Suppressor macrophage treated with lipopolysaccharide for 4 hours (primary cell): ENCODE measurements around the gene PRM2.
"Not testable (repeated sequence)": the region's sequence is repeated elsewhere in the genome, so short reads cannot be mapped to it uniquely, and the experiment has no call there.

Experiments used
- DNase-seq: peaks from one replicate; pipeline ENCODE4 v3.0.0-alpha.2; 2020

The PRM2 gene

GRCh38 chr16:11306997-11307638 is 30.8 kb upstream of the PRM2 start:
- peak; percentile 91 for DNase-seq

DNA sequence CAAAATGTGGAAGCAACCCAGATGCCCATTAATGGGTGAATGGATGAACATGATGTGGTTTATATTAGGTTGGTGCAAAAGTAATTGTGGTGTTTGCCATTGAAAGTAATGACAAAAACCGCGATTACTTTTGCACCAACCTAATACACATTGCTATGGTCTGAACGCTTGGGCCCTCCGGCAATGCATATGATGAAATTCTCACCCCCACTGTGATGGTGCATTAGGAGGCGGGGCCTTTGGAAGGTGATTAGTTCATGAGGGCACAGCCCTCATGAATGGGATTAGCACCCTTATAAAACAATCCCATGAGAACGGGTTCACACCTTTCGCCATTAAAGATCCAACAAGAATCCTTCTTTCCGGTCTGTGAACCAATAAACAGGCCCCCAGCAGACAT is 30.1 kb upstream of the PRM2 start:
- DNase-seq, result no peak

GRCh38 chr16:11303405-11304138 is 27.3 kb upstream of the PRM2 start:
- DNase-seq, result no peak

DNA sequence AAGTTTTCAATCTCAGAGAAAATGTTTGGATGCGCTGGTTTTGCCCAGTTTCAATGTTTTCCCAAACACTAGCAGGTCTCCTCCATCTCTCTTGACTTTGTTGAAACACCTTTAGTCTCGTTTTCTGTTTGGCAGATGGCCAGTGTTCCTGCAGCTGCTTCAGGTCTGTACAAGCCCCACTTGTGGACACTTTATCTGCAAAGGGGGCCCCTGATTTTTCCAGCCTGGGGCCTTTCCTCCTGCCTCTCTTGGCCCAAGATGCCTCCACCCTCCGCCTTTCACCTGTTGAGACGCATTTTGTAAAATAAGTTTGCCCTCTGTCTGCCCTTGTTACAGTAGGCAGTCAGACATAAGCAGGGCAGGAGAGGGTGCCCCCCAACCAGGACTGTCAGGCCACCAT is 26.7 kb upstream of the PRM2 start:
- DNase-seq, result no peak

DNA sequence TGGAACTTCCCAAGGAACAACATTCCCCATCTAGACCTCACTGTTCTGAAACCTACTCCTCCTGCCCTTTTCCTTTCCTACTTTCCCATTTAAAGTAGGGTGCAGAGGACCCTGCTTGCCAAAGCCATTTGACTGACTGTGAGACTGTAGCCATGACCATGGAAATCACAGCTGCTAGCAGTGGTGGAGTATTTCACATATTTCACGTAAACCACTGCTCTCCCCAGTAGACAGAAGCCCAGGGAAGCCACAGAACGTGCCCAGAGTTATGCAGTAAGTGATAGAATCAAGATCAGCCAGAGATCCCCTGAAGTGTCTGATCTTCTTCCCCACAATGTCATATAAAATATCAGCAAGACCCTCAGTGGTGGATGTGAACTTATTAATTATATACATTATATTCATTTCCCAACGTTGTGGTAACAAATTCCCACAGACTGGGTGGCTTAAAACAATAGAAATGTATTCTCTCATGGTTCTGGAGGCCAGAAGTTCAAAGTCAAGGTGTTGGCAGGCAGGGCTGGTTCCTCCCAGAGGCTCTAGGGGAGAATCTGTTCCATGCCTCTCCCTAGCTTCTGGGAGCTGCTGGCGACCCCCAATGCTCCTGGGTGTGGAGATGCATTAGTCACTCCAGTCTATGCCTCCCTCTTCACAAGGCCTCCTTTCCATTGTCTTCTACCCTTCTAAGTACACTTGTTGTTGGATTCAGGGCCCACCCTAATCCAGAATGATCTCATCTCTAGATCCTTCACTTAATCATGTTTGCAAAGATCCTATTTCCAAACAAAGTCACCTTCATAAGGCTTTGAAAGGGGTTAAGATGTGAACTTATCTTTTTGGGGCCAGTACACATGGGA is 25.6 kb upstream of the PRM2 start:
- DNase-seq, result no peak

DNA sequence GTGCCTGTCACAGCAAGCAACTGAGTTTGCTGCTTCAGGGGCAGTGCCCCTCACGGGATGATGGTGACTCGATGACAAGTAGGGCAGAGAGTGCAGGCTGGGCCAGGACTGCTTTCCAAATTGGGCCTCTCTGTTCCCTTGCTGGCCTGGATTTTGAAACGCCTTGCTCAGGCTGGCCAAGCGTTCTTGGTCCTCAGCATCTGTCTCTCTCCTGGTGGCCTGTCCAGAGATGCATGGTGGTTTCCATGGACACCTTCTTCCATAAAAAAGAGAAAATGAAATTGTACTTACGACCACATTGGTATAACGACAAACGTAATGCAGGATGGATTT is 24.2 kb upstream of the PRM2 start:
- no peak for DNase-seq

GRCh38 chr16:11299865-11300559 is 23.7 kb upstream of the PRM2 start:
- DNase-seq, result no peak

DNA sequence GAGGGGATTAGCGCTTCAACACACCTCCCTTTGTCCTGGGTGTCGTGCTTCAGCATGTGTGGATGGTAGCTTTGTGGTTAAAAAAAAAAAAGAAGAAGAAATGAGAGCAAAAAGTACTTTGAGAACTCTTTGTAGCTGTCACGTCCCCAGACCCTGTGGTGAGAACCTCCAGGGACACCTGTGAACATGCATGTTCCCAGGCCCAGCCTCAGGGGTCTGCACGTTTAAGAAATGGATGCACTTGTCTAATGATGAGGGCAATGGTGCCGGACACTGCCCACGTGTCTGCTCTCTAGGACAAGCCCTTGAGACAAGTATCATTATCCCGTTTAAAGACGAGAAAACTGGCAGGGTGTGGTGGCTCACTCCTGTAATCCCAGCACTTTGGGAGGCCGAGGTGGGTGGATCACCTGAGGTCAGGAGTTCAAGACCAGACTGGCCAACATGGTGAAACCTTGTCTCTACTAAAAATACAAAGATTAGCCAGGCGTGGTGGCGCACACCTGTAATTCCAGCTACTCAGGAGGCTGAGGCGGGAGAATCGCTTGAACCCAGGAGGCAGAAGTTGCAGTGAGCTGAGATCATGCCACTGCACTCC is 22.8 kb upstream of the PRM2 start:
- DNase-seq, result not testable (repeated sequence)

DNA sequence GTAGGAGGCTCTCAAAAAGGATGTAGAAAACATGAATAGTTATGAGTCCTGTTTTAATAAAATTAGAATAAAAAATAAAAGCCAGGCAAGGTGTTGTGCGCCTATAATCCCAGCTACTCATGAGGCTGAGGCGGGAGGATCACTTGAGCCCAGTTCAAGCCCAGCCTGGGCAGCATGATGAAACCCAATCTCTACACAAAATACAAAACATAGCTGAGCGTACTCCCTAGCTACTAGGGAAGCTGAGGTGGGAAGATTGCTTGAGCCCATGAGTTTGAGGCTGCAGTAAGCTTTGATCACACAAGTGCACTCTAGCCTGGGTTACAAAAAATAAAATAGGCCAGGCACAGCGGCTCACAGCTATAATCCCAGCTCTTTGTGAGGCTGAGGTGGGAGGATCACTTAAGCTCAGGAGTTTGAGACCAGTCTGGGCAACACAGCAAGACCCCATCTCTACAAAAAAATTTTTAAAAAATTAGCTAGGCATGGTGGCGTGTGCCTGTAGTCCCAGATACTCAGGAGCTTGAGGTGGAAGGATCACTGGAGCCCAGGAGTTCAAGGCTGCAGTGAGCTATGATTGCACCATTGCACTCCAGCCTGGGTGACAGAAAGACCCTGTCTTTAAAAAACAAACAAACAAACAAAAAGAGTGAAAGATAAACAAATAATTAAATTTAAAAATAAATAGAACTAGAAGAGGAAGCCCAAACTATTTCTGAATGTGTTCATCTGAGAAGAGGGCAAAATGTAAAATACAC is 22.0 kb upstream of the PRM2 start:
- no peak for DNase-seq

GRCh38 chr16:11297492-11298142 is 21.3 kb upstream of the PRM2 start:
- peak; percentile 82 for DNase-seq

DNA sequence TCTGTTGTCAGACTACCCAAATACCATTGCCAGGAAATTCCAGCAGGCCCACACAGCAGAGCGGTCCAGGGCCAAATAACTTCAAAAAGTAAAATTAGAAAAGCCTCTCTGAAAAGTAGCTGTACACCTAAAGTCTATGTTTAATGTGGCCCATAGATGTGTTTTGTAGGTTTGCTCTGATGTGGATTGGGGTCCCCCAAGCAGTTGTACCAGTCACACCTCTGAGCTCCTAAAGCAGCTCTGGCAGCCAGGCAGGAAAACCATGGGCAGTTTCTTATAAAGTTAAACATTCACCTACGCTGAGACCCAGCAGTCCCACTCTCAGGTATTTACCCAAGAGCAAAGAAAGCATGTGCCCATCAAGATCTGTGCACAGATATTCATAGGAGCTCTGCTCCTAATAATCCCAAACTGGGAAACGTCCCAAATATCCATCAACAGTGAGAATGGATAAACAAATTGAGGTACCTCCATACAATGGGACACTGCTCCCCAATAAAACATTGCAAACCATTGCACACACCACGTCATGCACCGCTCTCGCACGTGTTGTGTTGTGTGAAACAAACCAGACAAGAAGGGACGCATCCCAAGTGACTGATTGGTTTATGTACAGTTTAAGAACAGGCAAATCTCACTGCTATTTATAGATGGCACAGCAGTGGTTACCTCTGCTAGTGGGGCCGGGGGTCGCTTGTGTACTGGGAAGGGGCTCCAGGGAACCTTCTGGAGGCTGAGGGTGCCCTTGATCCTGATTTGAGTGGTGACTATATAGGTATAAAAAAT is 20.6 kb upstream of the PRM2 start:
- no peak for DNase-seq

- DNase-seq, result no peak
Measured at GRCh38 chr16:11296351-11296705, 20.0 kb upstream of the PRM2 start.

GRCh38 chr16:11295672-11296071 is 19.4 kb upstream of the PRM2 start:
- DNase-seq, result no peak

- DNase-seq, result no peak
Measured at GRCh38 chr16:11292076-11292748, 15.9 kb upstream of the PRM2 start.

- DNase-seq, result no peak
Measured at GRCh38 chr16:11291091-11291703, 14.9 kb upstream of the PRM2 start.

GRCh38 chr16:11290102-11290893 is 14.0 kb upstream of the PRM2 start:
- DNase-seq, result no peak

- DNase-seq, result peak; percentile 37
Measured at GRCh38 chr16:11289696-11290095, 13.4 kb upstream of the PRM2 start.

GRCh38 chr16:11289202-11289601 is 12.9 kb upstream of the PRM2 start:
- DNase-seq, result no peak

- DNase-seq, result no peak
Measured at GRCh38 chr16:11285842-11286241, 9.6 kb upstream of the PRM2 start.
